AG04450 (cell line): ENCODE data around the gene TFR2. TPM values are rescaled to one million over a fixed set of nuclear protein-coding genes. Genes with fewer than 3 reads are reported as not detected.

Experiments
- CTCF ChIA-PET: fragments of 300-600, 350-600 bp; formaldehyde crosslinking; extraction: SDS; loops from one replicate; lab custom pipeline; 2022; ENCODE audit warnings: antibody characterized with exemption, inconsistent platforms; lab: Charles Lee
- POLR2A ChIA-PET: fragments of 350-600 bp; formaldehyde crosslinking; extraction: SDS; loops from one replicate; lab custom pipeline; 2021; ENCODE audit warnings: antibody characterized with exemption, inconsistent platforms; lab: Yijun Ruan, JAX
- DNase-seq: peaks from one replicate; pipeline ENCODE4 v3.0.0-alpha.2; 2011; ENCODE audit warnings: low read depth, low spot score
- H3K27ac ChIP-seq: one replicate; pipeline ENCODE4 v1.5.1; 2012; ENCODE audit warnings: low read depth, low read length, control low read depth
- H3K27me3 ChIP-seq: one replicate; pipeline ENCODE4 v1.6.0; 2012; ENCODE audit warnings: low read length; ENCODE audit not compliant: control insufficient read depth, insufficient read depth
- H3K4me3 ChIP-seq: 2 replicates; pipeline ENCODE4 v1.5.1; 2011; ENCODE audit warnings: mild to moderate bottlenecking, low read depth, low read length, control low read depth
- H3K9me3 ChIP-seq: 2 replicates; pipeline ENCODE4 v1.5.1; 2012; ENCODE audit warnings: low read length; ENCODE audit not compliant: control insufficient read depth, insufficient read depth
- polyA plus RNA-seq: library from polyadenylated mRNA; depleted of rRNA; stranded (reverse); fragments of >200 nt; gene quantifications from 2 replicates; pipeline ENCODE4 v1.2.3, GENCODE V29; 2011
- TF ChIP-seq, protein P1 (sequence below): IDR thresholded peaks from 2 replicates; pipeline ENCODE4 v1.5.1; 2011; ENCODE audit warnings: low read depth, low read length, control low read depth, inconsistent platforms

The TFR2 gene
- polyA plus RNA-seq, 1 experiment: 0.05 TPM

DNA sequence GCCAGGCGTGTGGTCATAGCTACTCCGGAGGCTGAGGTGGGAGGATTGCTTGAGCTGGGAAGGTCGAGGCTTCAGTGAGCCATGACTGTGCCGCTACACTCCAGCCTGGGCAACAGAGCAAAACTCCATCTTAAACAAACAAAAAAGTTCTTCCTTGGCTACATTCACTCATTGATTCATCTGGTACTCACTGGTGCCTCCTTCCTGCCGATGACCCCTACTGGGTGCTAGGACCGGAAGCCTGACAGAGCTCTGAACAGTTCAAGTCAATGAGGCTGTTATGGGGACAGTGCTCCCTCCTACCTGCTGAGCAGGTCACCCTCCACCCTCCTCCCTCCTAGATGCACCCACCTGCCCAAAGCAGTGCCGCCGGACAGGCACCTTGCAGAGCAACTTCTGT lies 34.2 kb downstream of the TFR2 start:
- no peak for DNase-seq
- POLR2A ChIA-PET: interaction anchor here (0.6 to 3.9 kb wide), 2 partner anchors 21 to 23 kb away, joined by 4 to 18 read pairs; partner anchors contain the start of genes FBXO24 and LRCH4
- CTCF ChIA-PET: interaction anchor here (0.6 to 0.7 kb wide), 2 partner anchors 17 to 47 kb away, joined by 3 to 4 read pairs; no protein-coding TSS in a partner anchor
- Histone ChIP-seq H3K27ac (no peak overlapping the region), H3K27me3 (no peaks in the 10 kb centered on the region), H3K9me3 (no peaks in the 10 kb centered on the region; the same call in 1 of the 2 replicates), H3K4me3 (no peak overlapping the region)
- TF ChIP-seq, protein P1, sequence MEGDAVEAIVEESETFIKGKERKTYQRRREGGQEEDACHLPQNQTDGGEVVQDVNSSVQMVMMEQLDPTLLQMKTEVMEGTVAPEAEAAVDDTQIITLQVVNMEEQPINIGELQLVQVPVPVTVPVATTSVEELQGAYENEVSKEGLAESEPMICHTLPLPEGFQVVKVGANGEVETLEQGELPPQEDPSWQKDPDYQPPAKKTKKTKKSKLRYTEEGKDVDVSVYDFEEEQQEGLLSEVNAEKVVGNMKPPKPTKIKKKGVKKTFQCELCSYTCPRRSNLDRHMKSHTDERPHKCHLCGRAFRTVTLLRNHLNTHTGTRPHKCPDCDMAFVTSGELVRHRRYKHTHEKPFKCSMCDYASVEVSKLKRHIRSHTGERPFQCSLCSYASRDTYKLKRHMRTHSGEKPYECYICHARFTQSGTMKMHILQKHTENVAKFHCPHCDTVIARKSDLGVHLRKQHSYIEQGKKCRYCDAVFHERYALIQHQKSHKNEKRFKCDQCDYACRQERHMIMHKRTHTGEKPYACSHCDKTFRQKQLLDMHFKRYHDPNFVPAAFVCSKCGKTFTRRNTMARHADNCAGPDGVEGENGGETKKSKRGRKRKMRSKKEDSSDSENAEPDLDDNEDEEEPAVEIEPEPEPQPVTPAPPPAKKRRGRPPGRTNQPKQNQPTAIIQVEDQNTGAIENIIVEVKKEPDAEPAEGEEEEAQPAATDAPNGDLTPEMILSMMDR: no peak

DNA sequence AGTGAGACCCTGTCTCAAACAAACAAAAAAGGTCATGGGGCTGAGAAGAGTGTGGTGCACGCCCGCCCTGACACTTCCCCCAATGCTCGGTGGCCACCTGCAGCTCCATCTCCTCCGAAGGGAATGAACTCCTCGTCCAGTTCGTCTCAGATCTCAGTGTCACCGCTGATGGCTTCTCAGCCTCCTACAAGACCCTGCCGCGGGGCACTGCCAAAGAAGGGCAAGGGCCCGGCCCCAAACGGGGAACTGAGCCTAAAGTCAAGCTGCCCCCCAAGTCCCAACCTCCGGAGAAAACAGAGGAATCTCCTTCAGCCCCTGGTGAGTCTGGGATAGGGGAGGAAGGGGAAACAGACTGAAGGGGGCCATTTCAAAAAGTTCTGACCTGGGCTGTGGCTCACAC lies 35.0 kb downstream of the TFR2 start:
- ChIA-PET CTCF (interaction anchor here (0.9 kb wide), 1 partner anchor 42 kb away, joined by 3 read pairs; no protein-coding TSS in a partner anchor), POLR2A (interaction anchor here (3.9 kb wide), 1 partner anchor 20 kb away, joined by 18 read pairs; the partner anchor contains the start of genes FBXO24 and LRCH4)
- TF ChIP-seq, protein P1: no peak

DNA sequence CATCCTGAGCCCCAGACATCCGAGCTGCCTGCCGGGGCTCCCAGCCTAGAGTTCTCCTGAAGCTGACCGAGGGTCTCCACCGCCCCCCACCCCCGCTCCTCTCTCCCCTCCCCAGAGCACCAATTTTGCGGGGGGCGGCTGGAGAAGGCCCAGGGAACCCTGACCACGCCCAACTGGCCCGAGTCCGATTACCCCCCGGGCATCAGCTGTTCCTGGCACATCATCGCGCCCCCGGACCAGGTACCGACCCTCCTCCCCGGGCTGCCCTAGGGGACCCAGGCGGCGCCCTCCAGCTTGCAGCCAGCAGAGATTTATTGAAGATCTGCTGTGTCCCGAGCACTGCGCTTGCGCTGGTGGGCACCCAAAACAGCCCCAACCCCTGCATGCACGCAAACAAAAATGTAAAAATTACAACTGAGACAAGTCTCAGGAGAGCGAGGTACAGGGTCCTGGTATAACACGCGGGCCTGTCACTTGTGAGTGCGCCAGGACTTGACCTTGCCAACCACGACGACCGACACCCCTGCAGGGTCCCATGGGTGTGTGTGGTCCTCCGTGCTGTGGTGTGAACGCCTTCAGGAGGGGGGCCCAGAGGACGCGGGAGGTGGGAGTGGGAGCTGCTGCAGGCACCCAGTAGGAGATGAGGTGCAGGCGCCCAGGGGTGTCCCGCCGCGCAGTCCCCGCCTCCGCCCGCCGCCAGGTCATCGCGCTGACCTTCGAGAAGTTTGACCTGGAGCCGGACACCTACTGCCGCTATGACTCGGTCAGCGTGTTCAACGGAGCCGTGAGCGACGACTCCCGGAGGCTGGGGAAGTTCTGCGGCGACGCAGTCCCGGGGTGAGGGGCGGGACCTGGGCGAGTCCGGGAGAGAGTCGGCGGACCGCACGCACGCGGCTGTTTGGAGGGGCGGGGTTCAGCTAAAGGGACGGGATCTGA lies 36.1 kb downstream of the TFR2 start:
- H3K4me3 ChIP-seq: peak overlapping the region; percentile 94
- no peaks in the 10 kb centered on the region; the same call in 1 of the 2 replicates for H3K9me3 ChIP-seq
- no peaks in the 10 kb centered on the region for H3K27me3 ChIP-seq
- DNase-seq: no peak
- CTCF ChIA-PET: interaction anchor here (0.9 to 1.3 kb wide), 2 partner anchors 17 to 41 kb away, joined by 3 to 4 read pairs; no protein-coding TSS in a partner anchor
- POLR2A ChIA-PET: interaction anchor here (1.5 to 3.9 kb wide), 2 partner anchors 19 to 68 kb away, joined by 4 to 18 read pairs; partner anchors contain the start of genes FBXO24 and LRCH4
- no peak overlapping the region for H3K27ac ChIP-seq
- TF ChIP-seq, protein P1: no peak

More for the DNA sequence above, 35.0 kb downstream of the TFR2 start:
- H3K27ac ChIP-seq: no peak overlapping the region
- no peak for DNase-seq
- no peak overlapping the region for H3K4me3 ChIP-seq
- H3K27me3 ChIP-seq: no peaks in the 10 kb centered on the region
- H3K9me3 ChIP-seq: no peaks in the 10 kb centered on the region; the same call in 1 of the 2 replicates

DNA sequence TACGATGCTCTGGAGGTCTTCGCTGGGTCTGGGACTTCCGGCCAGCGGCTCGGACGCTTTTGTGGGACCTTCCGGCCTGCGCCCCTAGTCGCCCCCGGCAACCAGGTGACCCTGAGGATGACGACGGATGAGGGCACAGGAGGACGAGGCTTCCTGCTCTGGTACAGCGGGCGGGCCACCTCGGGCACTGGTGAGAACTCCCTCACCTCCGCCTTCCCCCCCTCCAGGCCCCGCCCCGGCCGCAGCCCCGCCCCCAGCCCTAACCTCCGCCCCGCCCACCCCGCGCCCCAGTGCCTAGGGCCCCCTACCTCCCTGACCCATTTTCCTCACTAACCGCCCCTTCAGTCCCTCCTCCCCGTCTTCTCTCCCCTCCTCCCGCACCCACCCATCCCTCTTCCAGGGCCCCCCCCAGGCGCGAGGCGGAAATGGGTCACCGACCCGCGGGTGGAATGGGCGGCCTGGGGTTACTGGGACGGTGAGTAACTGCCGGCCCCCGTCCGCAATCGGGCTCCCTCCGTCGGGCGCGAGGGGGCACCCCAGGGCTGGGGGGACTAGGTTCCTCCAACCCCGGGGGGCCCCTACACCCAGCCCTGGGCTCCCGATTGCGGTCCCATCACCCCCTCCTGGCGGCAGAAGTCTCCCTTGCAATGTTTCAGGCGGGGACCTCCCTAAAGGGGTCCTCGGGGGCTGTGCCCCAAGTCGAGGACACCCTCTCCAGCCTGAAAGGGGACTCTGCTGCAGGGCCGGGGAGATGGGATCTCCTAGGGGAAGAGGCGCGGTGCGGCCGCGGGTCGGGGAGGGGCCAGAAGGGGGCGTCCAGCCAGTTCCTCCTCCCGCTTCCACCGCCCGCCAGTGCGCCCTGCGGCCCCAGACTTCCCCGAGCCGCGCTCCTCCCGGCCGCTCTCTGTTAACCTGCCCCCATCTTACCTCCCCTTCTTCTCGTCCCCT lies 37.0 kb downstream of the TFR2 start:
- POLR2A ChIA-PET: interaction anchor here (0.5 to 3.9 kb wide), 6 partner anchors 8 to 1732 kb away, joined by 4 to 68 read pairs (median 12); partner anchors contain the start of genes FBXO24, LRCH4 and MOSPD3
- DNase-seq: no peak
- no peaks in the 10 kb centered on the region for H3K27me3 ChIP-seq
- TF ChIP-seq, protein P1: peak; percentile 46
- CTCF ChIA-PET: interaction anchor here (0.9 to 2.2 kb wide), 3 partner anchors 9 to 135 kb away, joined by 4 to 14 read pairs (median 6); partner anchors contain the start of gene MOSPD3
- peak overlapping the region; percentile 94 for H3K4me3 ChIP-seq
- H3K9me3 ChIP-seq: no peaks in the 10 kb centered on the region; the same call in 1 of the 2 replicates
- H3K27ac ChIP-seq: peak overlapping the region; percentile 77
